ENCODE results near the gene SNX30. TPM values are rescaled to one million over a fixed set of nuclear protein-coding genes. Genes with fewer than 3 reads are reported as not detected.

SNX30 gene
- total and polyA plus RNA-seq, 2 experiments from 2014 or later, result 8.5 to 26.7 TPM

GRCh38 chr9:112861638-112862555 lies 111.3 kb downstream of the SNX30 start:
- peaks cover 42% of the 10 kb centered on the region for H3K79me2 ChIP-seq (ENCODE audit: insufficient read depth)
- H3K4me2 ChIP-seq (ENCODE audit: unreplicated experiment), result no peak overlapping the region
- no peaks in the 10 kb centered on the region for H3K36me3 ChIP-seq (ENCODE audit: low read depth)
- TF ChIP-seq EZH2 (IDR thresholded peaks at IDR 0.05; ENCODE audit: insufficient read depth, poor library complexity, severe bottlenecking) (no peak), EZH2phosphoT487 (IDR thresholded peaks at IDR 0.05; ENCODE audit: insufficient read depth, low read depth) (no peak)
- H3K9ac ChIP-seq, result no peak overlapping the region; the same call in 1 of the 2 replicates
- no peaks in the 10 kb centered on the region for H3K27me3 ChIP-seq (replicated peaks; ENCODE audit: insufficient read depth)
- H4K20me1 ChIP-seq (ENCODE audit: insufficient read depth), result no peaks in the 10 kb centered on the region
- H3K4me1 ChIP-seq (ENCODE audit: insufficient read depth), result peaks cover 38% of the 10 kb centered on the region
- H3F3A ChIP-seq (ENCODE audit: insufficient read depth), result peaks cover 23% of the 10 kb centered on the region
- WGBS, 2 experiments (ENCODE audit: low coverage in 1 of 2, low lambda C conversion rate in 2 of 2, missing lambda C conversion rate in 2 of 2), result 87 to 88% methylated on average over 19 of the region's 19 CpGs
- no peak overlapping the region for H2AFZ ChIP-seq
- in situ Hi-C loops (cut with MboI), result no loop called here
- H3K9me3 ChIP-seq (ENCODE audit: low read depth), result no peaks in the 10 kb centered on the region
- H3K9me2 ChIP-seq (ENCODE audit: insufficient read depth), result no peaks in the 10 kb centered on the region
- peak overlapping the region; percentile 16; the same call in 1 of the 2 replicates for H3K27ac ChIP-seq
- no peak overlapping the region for H3K4me3 ChIP-seq
- DNase-seq, result peak; percentile 55

- in situ Hi-C loops (cut with MboI), result no loop called here
Measured at GRCh38 chr9:112863214-112863613, 112.7 kb downstream of the SNX30 start.

DNA sequence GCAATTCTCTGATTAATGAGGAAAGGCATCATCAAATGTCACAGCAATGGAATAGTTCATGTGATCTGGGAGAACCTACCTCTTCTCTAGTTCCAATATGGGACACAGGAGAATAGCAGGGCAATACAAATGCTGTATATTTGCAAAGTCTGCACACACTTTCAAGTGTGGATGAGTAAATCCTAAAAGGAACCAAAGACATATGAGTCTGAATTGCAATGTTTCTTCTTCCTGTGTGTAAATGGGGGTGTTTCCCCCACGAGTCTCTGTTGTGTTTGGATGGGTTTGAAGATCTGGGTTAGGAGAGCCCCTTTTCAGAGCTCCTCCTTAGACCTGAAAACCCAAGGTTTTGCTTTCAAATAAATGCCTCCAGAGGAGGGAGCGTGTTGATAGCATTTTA lies 113.2 kb downstream of the SNX30 start:
- H3K9me3 ChIP-seq (ENCODE audit: low read depth), result no peaks in the 10 kb centered on the region
- TF ChIP-seq EZH2phosphoT487 (IDR thresholded peaks at IDR 0.05; ENCODE audit: insufficient read depth, low read depth) (no peak), EZH2 (IDR thresholded peaks at IDR 0.05; ENCODE audit: insufficient read depth, poor library complexity, severe bottlenecking) (no peak)
- H3K9ac ChIP-seq, result no peak overlapping the region
- peaks cover 28% of the 10 kb centered on the region for H3F3A ChIP-seq (ENCODE audit: insufficient read depth)
- no peak overlapping the region for H3K4me3 ChIP-seq
- no peak for DNase-seq
- no peaks in the 10 kb centered on the region for H3K36me3 ChIP-seq (ENCODE audit: low read depth)
- in situ Hi-C loops (cut with MboI), result no loop called here
- no peaks in the 10 kb centered on the region for H4K20me1 ChIP-seq (ENCODE audit: insufficient read depth)
- H3K4me2 ChIP-seq (ENCODE audit: unreplicated experiment), result no peak overlapping the region
- peaks cover 41% of the 10 kb centered on the region for H3K4me1 ChIP-seq (ENCODE audit: insufficient read depth)
- H3K27me3 ChIP-seq (replicated peaks; ENCODE audit: insufficient read depth), result no peaks in the 10 kb centered on the region
- H3K79me2 ChIP-seq (ENCODE audit: insufficient read depth), result peaks cover 31% of the 10 kb centered on the region
- H2AFZ ChIP-seq, result no peak overlapping the region
- H3K27ac ChIP-seq, result peak overlapping the region; percentile 13; the same call in 1 of the 2 replicates
- WGBS, 2 experiments (ENCODE audit: low coverage in 1 of 2, low lambda C conversion rate in 2 of 2, missing lambda C conversion rate in 2 of 2), result 86 to 93% methylated on average over 2 of the region's 2 CpGs
- no peaks in the 10 kb centered on the region for H3K9me2 ChIP-seq (ENCODE audit: insufficient read depth)

More at GRCh38 chr9:112863214-112863613, 112.7 kb downstream of the SNX30 start:
- Histone ChIP-seq H3K4me1 (ENCODE audit: insufficient read depth) (peaks cover 44% of the 10 kb centered on the region), H3F3A (ENCODE audit: insufficient read depth) (peaks cover 28% of the 10 kb centered on the region), H4K20me1 (ENCODE audit: insufficient read depth) (no peaks in the 10 kb centered on the region), H3K9me3 (ENCODE audit: low read depth) (no peaks in the 10 kb centered on the region), H3K27me3 (replicated peaks; ENCODE audit: insufficient read depth) (no peaks in the 10 kb centered on the region), H3K4me3 (no peak overlapping the region), H3K79me2 (ENCODE audit: insufficient read depth) (peaks cover 32% of the 10 kb centered on the region), H3K4me2 (ENCODE audit: unreplicated experiment) (no peak overlapping the region), H3K9ac (no peak overlapping the region), H3K36me3 (ENCODE audit: low read depth) (no peaks in the 10 kb centered on the region), H3K9me2 (ENCODE audit: insufficient read depth) (no peaks in the 10 kb centered on the region), H2AFZ (no peak overlapping the region), H3K27ac (peak overlapping the region; percentile 13; the same call in 1 of the 2 replicates)
- 36 to 39% methylated on average over 4 of the region's 4 CpGs for WGBS, 2 experiments (ENCODE audit: low coverage in 1 of 2, low lambda C conversion rate in 2 of 2, missing lambda C conversion rate in 2 of 2)
- TF ChIP-seq EZH2phosphoT487 (IDR thresholded peaks at IDR 0.05; ENCODE audit: insufficient read depth, low read depth) (no peak), EZH2 (IDR thresholded peaks at IDR 0.05; ENCODE audit: insufficient read depth, poor library complexity, severe bottlenecking) (no peak)
- DNase-seq, result peak; percentile 58

DNA sequence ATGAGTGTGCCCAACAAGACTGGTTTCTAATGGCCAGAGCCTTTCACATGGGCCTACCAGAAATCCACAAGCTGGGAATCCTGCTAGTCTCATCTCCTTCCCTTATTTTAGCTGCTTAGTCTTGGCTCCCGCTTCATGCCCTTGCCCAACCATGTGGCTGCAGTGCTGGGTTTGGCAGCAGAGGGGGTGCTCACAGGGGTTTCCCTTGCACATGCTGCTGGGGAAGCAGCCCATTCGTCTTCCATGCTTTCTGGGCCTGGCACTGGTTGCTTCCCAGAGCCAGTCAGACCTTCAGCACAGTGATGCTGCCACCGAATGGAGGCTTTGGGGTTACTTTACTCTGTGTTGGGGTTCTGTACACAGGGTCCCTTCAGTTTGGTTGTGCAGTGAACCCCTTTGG lies 113.8 kb downstream of the SNX30 start:
- TF ChIP-seq EZH2 (IDR thresholded peaks at IDR 0.05; ENCODE audit: insufficient read depth, poor library complexity, severe bottlenecking) (no peak), EZH2phosphoT487 (IDR thresholded peaks at IDR 0.05; ENCODE audit: insufficient read depth, low read depth) (no peak)
- in situ Hi-C loops (cut with MboI), result no loop called here

More for the DNA sequence above, 113.8 kb downstream of the SNX30 start:
- no peak for DNase-seq
- Histone ChIP-seq H3K4me3 (no peak overlapping the region), H3K27me3 (replicated peaks; ENCODE audit: insufficient read depth) (no peaks in the 10 kb centered on the region), H3K9me2 (ENCODE audit: insufficient read depth) (no peaks in the 10 kb centered on the region), H3F3A (ENCODE audit: insufficient read depth) (peaks cover 23% of the 10 kb centered on the region), H3K4me1 (ENCODE audit: insufficient read depth) (peaks cover 37% of the 10 kb centered on the region), H3K9ac (no peak overlapping the region), H3K79me2 (ENCODE audit: insufficient read depth) (peaks cover 25% of the 10 kb centered on the region), H4K20me1 (ENCODE audit: insufficient read depth) (no peaks in the 10 kb centered on the region), H3K27ac (no peak overlapping the region), H3K36me3 (ENCODE audit: low read depth) (0 out of 2 replicates have a peak, but pooled peaks cover 2% of the 10 kb centered on the region), H2AFZ (no peak overlapping the region), H3K4me2 (ENCODE audit: unreplicated experiment) (no peak overlapping the region), H3K9me3 (ENCODE audit: low read depth) (no peaks in the 10 kb centered on the region)
- WGBS, 2 experiments (ENCODE audit: low coverage in 1 of 2, low lambda C conversion rate in 2 of 2, missing lambda C conversion rate in 2 of 2), result 65 to 94% methylated on average over 2 to 3 of the region's 3 CpGs
